DMS79 treated with DMSO at 0.1 percent for 48 hours (cell line): ENCODE data around the gene NT5E.

Source experiments
- DNase-seq: peaks from one replicate; lab custom pipeline; 2025; lab: John Stamatoyannopoulos, UW

NT5E gene

DNA sequence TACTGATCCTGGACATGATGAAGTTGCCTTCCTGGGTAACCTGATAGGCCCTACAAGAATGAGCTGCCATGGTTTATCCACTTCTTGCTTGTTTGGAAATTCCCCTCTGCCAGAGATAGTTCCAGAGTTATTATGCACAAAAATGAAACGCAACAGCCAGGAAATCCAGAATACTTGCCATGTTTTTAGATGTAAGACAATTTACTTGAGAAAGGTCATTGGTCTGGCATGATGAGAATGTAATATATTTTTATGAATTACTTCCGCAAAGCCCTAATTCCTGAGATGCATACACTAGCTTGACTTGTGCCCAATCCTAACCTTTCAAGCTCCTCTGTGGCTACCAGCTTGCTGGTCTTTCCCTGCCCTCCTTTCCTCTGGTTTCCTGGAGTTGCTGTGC is 27.9 kb upstream of the NT5E start:
- DNase-seq = no peak

DNA sequence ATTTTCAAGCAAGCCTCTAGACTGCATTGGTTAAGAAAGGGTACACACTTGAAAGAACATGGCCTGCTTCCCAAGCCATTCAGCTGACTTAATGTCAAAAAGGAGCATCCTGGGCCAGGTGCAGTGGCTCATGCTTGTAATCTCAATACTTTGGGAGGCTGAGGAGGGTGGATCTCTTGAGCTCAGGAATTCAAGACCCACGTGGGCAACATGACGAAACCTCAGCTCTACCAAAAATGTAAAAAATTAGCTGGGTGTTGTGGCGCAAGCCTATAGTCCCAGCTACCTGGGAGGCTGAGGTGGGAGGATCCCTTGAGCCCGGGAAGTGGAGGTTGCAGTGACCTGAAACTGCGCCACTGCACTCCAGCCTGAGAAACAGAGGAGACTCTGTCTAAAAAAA is 26.9 kb upstream of the NT5E start:
- DNase-seq = no peak

DNA sequence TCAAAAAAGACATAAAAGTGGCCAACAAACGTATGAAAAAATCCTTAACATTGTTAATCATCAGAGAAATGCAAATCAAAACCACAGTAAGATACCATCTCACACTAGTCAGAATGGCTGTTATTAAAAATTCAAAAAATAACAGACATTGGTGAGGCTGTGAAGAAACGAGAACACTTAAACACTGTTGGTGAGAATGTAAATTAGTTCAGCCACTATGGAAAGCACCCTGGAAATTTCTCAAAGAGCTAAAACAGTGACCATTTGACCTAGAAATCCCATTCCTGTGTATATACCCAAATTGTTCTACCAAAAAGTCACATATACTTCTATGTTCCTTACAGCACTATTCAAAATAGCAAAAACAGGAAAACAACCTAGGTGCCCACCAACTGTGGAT is 24.9 kb upstream of the NT5E start:
- no peak for DNase-seq

DNA sequence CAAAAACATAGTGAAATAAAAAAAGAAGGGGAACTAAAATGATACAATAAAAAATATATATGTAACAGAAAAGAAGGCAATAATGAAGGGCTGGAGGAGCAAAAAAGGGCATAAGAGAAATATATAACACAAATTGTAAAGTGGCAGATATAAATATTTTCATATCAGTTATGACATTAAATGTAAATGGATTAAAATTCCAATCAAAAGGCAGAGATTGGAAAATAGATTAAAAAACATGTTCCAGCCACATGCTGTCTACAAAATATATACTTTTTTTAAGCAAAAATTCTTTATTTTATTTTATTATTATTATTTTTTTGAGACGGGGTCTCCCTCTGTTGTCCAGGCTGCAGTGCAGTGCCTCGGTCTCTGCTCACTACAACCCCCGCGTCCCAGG is 23.9 kb upstream of the NT5E start:
- DNase-seq = no peak

DNA sequence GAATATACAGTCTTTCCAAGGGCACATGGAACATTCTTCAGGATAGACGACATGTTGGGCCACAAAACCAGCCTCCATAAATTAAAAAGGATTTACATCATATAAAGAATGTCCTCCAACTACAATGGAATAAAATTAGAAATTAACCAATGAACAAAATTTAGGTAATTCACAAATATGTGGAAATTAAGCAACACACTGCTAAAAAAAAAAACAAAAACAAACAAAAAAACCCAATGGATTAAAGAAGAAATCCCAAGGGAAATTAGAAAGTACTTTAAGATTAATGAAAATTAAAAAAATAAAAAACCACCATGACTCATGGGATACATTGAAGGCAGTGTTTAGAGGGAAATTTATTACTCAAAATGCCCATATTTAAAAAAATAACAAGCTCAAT is 21.4 kb upstream of the NT5E start:
- DNase-seq = no peak

DNA sequence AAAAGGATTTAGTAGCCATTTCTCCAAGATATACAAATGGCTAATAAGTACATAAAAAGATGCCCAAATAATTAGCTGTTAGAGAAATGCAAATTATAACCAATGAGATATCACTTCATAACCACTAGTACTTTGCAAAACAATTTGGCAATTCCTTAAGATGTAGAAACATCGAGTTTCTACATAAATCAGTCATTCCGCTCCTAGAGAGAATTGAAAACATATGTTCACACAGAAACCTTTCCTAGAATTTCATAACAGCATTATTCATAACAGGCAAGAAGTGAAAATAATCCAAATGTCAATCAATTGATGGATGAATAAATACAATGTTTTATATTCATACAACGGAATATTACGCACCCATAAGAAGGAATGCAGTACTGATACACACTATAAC is 20.5 kb upstream of the NT5E start:
- DNase-seq = no peak

DNA sequence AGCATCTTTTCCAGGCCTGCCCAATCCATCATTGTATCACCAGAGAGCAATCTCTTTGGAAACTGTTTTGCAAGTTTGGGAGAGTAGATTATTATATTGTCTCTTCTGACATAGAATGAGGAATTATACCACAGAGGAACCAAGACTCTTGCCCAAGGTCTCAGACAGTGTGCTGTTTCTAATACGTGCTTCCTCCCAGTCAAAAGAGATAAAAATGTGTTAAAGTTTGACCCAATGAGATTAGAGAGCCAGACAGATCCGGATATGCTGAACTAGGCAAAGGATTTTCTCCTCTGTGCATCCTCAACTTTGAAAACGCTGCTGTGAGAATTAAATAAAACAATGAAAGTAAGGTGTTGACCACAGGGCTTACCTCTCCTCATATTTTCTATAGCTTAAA is 18.6 kb upstream of the NT5E start:
- no peak for DNase-seq

DNA sequence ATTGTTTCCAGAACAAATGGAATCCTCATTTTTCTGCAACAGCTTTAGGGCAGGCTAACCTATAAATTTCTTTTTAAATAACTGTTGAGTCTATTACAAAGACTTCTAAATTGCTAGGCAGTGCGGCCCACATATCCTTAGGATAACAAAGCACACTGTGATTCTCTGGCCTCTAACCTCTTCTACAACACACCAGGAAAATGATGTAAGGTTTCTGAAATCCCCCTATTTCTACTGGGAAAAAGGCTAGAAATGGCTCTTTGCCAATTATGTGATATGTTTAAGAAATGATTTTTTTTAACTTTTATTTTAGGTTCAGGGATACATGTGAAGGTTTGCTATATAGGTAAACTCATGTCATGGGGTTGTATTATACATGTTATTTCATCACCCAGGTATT is 17.3 kb upstream of the NT5E start:
- DNase-seq = no peak

DNA sequence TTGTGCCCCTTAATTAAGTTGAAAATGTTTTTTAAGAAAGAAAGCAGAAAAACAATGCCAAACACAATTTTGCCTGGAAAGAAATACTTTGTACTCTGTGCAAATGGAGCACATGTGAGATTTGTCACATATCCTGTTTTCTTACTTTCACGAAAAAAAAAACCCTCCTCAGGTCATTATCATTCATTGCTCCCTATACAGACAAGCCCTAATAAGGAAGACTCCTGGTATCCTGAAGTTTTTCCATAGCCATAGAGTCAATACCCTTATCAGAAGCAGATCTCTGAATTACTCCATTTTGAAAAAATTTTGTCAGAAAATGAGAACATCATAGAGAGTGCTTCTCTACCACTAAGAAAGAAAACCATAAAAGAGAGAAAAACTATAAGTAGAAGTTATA is 14.0 kb upstream of the NT5E start:
- DNase-seq = no peak

DNA sequence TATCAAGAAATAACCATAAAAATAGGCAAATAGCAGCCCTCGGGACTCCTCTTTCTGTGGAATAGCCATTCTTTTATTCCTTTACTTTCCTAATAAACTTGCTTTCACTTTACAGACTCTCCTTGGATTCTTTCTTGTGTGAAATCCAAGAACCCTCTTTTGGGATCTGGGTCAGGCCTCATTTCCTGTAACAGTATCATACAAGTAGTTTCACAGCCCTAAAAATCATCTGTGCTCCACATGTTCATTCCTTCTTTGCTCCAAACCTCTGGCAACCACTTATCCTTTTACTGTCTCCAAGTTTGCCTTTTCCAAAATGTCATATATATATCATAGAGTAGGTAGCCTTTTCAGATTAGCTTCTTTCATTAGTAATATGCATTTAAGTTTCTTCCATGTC is 13.5 kb upstream of the NT5E start:
- no peak for DNase-seq

DNA sequence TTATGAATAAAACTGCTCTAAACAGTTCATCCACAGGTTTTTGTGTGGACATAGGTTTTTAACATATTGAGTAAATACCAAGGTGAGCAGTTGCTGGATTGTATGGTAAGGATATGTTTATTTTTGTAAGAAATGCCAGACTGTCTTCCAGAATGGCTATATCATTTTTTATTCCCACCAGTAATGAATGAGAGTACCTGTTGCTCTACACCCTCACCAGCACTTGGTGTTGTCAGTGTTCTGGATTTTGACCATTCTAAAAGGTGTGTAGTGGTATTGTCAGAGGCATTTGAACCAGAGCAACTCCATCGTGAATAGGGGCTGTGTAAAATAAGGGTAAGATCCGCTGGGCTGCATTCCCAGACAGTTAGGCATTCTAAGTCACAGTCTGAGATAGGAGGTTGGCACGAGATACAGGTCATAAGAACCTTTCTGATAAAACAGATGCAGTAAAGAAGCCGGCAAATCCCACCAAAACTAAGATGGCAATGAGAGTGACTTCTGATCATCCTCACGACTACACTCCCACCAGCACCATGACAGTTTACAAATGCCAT is 12.9 kb upstream of the NT5E start:
- no peak for DNase-seq

DNA sequence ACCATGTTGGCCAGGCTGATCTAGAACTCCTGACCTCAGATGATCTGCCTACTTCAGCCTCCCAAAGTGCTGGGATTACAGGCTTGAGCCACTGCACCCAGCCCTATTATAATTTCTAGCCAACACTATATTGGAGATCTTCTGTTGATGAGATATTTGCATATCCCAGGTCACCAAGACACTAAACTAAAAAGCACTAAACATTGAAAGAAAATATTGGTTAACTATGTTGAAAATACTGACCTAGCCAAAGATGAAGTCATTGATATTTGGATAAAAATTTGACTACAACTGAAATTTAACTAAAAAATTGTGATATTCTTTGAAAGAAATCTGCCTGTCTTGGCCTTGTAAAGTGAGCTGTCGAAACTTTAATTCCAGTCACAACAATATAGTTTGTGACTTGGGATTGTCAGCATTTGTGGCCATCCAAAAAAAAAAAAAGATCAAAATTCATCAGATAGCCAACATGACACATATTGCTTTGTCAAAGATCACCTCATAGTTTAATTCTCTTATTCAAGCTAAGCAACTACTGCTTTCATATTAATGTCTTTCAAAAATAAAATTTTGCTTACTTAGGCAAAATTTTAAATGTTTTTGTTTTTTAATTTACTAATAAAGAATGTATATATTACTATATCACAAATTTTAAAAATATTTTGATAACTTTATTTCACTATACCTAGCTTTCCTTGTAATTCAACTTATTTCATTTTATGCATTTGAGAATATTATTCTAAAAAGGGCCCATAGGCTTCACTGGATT is 6.3 kb upstream of the NT5E start:
- no peak for DNase-seq

DNA sequence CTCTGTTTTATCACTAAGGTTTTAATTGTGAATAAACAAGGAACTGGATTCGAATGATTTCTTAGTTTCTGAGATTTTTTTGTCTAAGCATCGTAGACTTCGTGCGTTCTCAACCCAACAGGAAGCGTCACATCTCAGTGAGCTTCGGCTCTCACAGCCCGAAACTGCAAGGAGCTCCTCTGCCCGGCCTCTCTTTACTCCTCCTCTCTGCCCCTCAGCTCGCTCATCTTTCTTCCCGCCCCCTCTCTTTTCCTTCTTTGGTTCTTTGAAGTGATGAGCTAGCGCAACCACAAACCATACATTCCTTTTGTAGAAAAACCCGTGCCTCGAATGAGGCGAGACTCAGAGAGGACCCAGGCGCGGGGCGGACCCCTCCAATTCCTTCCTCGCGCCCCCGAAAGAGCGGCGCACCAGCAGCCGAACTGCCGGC is 480 bp upstream of the NT5E start:
- DNase-seq = no peak

DNA sequence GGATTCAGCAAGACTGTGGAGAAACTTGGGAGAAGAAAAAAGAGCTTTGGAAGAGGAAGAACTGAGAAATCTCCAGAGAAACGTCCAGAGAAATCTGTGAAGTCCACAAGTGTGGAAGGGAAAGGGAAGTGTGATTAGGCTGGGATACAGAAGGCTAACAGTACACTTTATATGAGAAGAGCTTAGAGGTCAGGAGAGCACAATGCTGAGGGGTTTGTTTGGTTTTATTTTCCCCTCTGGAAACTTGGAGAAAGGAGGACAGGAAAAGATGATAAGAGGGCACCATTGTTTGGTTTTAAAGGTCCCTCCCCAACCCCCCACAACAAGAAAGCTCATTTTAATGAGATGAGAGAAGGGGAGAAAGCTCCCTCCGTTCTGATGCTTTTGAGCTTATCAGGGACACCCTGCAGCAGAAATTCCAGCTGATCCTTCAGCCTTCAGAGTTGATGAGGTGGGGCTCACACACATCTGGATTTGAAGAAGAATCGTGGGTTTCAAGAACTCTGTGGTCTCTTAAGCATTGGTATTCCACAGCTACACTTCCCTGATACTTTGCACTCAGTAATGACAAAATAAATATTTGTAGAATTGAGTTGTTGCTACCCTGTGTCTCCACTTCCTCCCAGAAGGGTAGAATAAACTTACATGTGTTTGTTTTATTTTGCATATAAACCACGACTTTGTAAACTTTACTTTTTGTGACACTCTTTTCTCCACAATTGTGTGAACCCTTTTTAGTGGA is 1.9 kb downstream of the NT5E start:
- no peak for DNase-seq

DNA sequence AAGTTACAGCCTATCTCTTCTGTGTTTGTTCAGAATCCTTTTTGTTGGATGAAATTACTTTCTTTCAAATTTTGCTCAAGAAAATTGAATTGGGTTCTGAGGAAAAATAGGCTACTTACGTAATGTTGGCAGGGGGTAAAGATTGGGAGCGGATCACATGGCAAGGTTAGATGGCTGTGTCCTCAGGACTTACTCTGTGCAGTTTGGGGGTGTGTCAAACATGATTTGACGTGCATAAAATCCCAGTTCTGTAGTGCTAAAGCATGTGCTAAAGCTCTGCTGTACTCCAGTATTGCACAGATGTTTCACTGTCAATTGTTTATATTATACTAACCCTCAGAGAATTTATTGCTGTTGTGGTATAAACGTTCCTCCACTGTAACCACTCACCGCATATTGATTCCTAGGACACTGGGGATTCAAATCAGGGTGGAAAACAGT is 2.6 kb downstream of the NT5E start:
- no peak for DNase-seq

DNA sequence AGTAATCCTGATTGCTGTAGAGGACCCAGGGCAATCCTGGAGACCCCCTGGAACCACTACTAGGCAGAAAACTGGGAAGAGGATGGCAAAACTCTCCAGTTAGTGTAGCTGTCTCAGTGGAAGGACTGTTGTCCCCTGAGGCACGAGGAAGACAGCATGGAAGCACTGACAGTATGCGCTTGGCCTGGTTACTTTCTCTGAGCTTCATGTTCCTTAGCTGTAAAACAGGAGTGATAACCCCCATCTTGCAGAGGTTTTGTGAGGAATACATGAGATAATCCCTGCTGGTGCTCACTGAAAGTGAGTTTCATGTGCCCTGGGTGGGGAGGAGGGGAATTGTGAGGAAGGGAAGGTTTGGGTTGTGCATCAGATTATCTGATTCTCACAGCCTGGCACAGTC is 3.2 kb downstream of the NT5E start:
- no peak for DNase-seq

DNA sequence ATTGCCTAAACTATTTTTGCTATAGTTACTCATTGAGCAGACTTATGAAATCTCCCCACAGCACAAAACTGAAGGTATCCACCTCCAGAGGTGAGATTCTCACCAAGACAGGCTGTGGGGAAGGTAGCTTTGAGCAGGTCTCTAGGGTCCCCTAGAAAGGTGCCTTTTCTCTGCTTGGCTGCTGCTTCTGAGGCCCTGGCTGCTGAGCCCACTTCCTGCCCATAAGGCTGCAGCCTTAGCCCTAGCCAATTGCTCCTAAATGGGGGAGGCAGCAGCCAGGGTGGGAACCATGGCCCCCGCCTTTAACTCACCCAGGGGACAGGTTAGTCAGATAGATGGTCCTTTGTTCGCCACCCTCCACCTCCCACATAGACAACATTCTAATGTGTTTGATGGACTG is 3.6 kb downstream of the NT5E start:
- no peak for DNase-seq

DNA sequence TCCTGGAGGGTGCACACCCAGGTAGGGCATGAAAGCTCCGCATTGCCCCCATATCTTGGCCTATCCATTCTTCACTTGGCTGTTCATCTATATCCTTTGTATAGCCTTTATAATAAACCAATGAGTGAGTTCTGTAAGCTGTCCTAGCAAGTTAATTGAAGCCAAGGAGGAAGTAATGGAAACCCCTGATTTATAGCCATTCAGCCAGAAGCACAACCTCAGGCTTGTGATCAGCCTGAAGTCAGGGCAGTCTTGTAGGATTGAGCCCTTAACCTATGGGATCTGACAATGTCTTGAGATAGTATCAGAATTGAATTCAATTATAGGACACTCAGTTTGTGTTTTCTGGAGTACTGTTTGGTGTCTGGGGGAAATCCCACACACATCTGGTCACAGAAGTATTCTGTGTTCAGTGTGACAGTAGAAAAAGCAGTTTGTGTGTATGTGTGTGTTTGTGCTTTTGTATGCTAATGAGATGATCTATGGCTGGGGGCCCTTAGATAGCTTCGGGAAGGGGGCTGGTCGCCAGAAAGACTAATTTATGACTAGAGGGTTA is 5.7 kb downstream of the NT5E start:
- no peak for DNase-seq

DNA sequence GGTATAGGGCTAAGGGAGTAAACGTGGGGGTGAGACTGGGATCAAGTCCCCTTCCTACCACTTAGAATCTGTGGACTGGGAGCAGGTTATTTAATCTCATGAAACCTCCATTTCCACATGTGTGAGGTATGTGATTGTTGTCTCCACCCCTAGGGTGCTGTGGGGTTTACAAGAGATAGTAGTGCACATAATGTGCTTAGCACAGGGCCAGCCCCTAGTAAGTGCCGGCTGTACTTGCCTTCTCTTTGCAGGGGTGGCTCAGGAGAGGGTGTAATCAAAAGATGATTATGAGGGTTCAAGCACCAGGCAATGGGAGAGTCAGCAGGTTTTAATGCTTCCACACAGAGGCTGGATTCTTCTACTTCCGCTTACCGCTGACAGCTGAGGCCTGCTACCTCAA is 6.9 kb downstream of the NT5E start:
- DNase-seq = no peak

DNA sequence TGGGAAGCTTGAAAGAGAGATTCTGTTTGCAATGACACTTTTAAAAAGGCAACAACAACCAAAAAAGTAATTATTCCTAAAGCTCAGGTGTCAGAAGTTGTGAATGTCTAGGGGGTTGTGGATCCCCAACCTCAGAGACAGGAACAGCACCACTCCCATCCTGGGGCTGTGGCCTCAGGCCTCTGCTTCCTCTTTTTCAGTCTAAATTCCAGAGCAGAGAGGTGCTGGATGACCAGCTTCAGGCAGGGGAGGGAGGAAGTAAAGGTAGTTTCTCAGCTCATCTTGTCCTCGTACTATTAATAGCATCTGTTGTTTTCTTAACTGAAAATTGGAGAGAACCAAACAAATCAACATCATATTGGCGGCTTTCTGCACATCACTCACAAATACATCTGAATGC is 8.3 kb downstream of the NT5E start:
- no peak for DNase-seq

DNA sequence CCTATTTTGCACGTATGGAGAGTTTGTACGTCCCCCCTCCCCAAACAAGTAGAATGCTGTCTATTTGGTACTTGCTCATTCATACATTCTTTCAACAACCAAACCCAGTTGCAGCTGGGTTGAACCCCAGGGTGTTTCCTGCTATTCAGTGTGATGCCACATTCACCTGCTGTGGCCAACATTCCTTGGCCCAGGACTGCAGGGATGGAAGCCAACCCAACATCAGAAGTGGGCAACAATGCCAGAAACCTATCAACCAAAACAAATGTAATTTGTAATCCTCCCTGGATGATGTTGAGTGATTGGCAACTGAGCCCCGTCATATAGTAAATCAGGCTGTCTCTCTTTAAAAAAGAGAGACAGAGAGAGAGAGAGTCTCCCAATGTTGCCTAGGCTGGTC is 8.9 kb downstream of the NT5E start:
- no peak for DNase-seq

DNA sequence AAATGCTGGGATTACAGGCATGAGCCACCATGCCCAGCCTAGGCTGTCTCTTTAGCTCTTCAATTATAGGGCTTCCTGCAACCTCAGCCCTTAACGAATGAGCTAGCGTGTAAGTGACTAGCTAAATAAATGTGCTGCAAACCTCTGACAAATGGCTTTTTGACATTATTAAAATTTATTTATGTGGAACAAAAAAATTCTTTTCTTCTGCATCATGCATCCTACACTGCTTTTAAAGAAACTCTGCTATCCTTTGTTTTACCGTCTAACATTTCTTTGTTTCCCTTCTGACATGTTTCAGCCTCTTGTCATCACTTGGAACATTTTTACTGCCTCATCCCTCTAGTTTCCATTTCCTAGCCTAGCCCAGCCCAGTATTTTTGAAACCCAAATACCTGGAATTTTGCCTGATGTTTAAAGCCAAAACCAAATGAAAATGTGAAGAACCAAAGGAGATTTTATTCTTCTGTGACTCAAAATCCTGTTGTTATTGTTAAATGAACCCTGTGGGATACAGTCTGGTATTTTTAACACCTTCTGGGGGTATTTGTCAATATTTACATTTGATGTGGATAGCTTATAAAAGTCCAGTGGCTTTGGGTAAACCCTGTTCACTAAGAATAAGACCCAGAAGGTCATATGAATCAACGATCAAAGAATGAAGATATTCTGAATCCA is 9.5 kb downstream of the NT5E start:
- DNase-seq = no peak
